Measurements from ENCODE around the gene NUMA1.

Gene NUMA1, protein sequence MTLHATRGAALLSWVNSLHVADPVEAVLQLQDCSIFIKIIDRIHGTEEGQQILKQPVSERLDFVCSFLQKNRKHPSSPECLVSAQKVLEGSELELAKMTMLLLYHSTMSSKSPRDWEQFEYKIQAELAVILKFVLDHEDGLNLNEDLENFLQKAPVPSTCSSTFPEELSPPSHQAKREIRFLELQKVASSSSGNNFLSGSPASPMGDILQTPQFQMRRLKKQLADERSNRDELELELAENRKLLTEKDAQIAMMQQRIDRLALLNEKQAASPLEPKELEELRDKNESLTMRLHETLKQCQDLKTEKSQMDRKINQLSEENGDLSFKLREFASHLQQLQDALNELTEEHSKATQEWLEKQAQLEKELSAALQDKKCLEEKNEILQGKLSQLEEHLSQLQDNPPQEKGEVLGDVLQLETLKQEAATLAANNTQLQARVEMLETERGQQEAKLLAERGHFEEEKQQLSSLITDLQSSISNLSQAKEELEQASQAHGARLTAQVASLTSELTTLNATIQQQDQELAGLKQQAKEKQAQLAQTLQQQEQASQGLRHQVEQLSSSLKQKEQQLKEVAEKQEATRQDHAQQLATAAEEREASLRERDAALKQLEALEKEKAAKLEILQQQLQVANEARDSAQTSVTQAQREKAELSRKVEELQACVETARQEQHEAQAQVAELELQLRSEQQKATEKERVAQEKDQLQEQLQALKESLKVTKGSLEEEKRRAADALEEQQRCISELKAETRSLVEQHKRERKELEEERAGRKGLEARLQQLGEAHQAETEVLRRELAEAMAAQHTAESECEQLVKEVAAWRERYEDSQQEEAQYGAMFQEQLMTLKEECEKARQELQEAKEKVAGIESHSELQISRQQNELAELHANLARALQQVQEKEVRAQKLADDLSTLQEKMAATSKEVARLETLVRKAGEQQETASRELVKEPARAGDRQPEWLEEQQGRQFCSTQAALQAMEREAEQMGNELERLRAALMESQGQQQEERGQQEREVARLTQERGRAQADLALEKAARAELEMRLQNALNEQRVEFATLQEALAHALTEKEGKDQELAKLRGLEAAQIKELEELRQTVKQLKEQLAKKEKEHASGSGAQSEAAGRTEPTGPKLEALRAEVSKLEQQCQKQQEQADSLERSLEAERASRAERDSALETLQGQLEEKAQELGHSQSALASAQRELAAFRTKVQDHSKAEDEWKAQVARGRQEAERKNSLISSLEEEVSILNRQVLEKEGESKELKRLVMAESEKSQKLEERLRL (N-terminal part only)

GRCh38 chr11:72080326-72081183 is at the start of gene NUMA1, which contains the start of gene LRRC51:
TSS of gene NUMA1 (minus strand) at chr11:72080542. CDS start at chr11:72035943, 44,599 bp downstream.
TSS of gene LRRC51 (plus strand) at chr11:72080850. CDS start at chr11:72089084, 8,234 bp downstream.
- TF ChIP-seq TARDBP (IDR thresholded peaks at IDR 0.05) = no peak
- peak; percentile 36; the same call in 1 of the 2 replicates for TF ChIP-seq ELF4 (IDR thresholded peaks at IDR 0.05)
- TF ChIP-seq, protein P1, sequence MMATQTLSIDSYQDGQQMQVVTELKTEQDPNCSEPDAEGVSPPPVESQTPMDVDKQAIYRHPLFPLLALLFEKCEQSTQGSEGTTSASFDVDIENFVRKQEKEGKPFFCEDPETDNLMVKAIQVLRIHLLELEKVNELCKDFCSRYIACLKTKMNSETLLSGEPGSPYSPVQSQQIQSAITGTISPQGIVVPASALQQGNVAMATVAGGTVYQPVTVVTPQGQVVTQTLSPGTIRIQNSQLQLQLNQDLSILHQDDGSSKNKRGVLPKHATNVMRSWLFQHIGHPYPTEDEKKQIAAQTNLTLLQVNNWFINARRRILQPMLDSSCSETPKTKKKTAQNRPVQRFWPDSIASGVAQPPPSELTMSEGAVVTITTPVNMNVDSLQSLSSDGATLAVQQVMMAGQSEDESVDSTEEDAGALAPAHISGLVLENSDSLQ (IDR thresholded peaks at IDR 0.05) = peak; percentile 66; the same call in 1 of the 2 replicates
- peak; percentile 74 for TF ChIP-seq L3MBTL2 (conservative IDR thresholded peaks at IDR 0.05)
- POLR2A ChIA-PET = no interaction called here
- CTCF ChIA-PET = no interaction called here
- DNase-seq (ENCODE audit: extremely low spot score) = peak; percentile 93

GRCh38 chr11:72129381-72129780 is 49.0 kb upstream of the NUMA1 start:
- CTCF ChIA-PET = no interaction called here
- POLR2A ChIA-PET = no interaction called here
- TF ChIP-seq ARNT (IDR thresholded peaks at IDR 0.05) (no peak), ZNF384 (IDR thresholded peaks at IDR 0.05) (no peak), FOXA1 (IDR thresholded peaks at IDR 0.05) (no peak), TARDBP (IDR thresholded peaks at IDR 0.05) (no peak), NFRKB (IDR thresholded peaks at IDR 0.05) (no peak), CTBP1 (IDR thresholded peaks at IDR 0.05; ENCODE audit: borderline replicate concordance) (no peak), HDGF (IDR thresholded peaks at IDR 0.05; ENCODE audit: borderline replicate concordance) (no peak), SUZ12 (IDR thresholded peaks at IDR 0.05) (no peak), FOXK2 (IDR thresholded peaks at IDR 0.05) (no peak), L3MBTL2 (conservative IDR thresholded peaks at IDR 0.05) (no peak), FOXM1 (IDR thresholded peaks at IDR 0.05; ENCODE audit: borderline replicate concordance) (no peak), SP1 (IDR thresholded peaks at IDR 0.05) (no peak)
- TF ChIP-seq, protein P1 (IDR thresholded peaks at IDR 0.05) = no peak
- DNase-seq (ENCODE audit: extremely low spot score) = no peak

DNA sequence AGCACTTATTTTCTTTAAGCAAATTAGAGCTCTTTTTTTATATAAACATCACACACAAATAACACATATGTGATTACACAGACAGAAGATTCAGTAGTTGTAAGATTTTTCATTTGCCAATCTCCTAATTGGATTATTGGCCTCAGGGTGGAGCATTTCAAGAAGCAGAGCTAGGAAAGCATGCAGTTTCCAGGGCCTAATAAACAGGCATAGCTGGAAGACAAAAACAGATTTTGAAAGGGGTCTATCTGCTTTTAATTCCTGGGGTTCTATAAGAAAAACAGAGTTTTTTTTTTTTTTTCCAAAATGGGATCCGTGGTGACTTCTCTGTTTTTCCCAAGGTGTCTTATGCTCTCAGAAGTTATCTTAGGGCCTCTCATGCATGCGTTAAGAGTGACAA is 47.6 kb upstream of the NUMA1 start:
- ChIA-PET POLR2A (no interaction called here), CTCF (interaction anchor here (0.6 kb wide), 1 partner anchor 287 kb away, joined by 5 read pairs; no protein-coding TSS in a partner anchor)
- TF ChIP-seq CTBP1 (IDR thresholded peaks at IDR 0.05; ENCODE audit: borderline replicate concordance) = no peak
- TF ChIP-seq SP1 (IDR thresholded peaks at IDR 0.05) = no peak
- no peak for TF ChIP-seq FOXK2 (IDR thresholded peaks at IDR 0.05)
- TF ChIP-seq, protein P1 (IDR thresholded peaks at IDR 0.05) = no peak
- TF ChIP-seq FOXA1 (IDR thresholded peaks at IDR 0.05) = no peak
- no peak for TF ChIP-seq L3MBTL2 (conservative IDR thresholded peaks at IDR 0.05)
- no peak for TF ChIP-seq HDGF (IDR thresholded peaks at IDR 0.05; ENCODE audit: borderline replicate concordance)
- TF ChIP-seq ZNF384 (IDR thresholded peaks at IDR 0.05) = no peak
- no peak for TF ChIP-seq NFRKB (IDR thresholded peaks at IDR 0.05)
- no peak for TF ChIP-seq FOXM1 (IDR thresholded peaks at IDR 0.05; ENCODE audit: borderline replicate concordance)
- TF ChIP-seq SUZ12 (IDR thresholded peaks at IDR 0.05) = no peak
- no peak for TF ChIP-seq ELF4 (IDR thresholded peaks at IDR 0.05)
- no peak for TF ChIP-seq ARNT (IDR thresholded peaks at IDR 0.05)
- TF ChIP-seq TARDBP (IDR thresholded peaks at IDR 0.05) = no peak
- TF ChIP-seq BHLHE40 (IDR thresholded peaks at IDR 0.05; ENCODE audit: borderline replicate concordance) = no peak
- no peak for DNase-seq (ENCODE audit: extremely low spot score)

- no peak for DNase-seq (ENCODE audit: extremely low spot score)
- POLR2A ChIA-PET = interaction anchor here (2.6 kb wide), 1 partner anchor 13 kb away, joined by 9 read pairs; the partner anchor contains the start of gene ANAPC15
- CTCF ChIA-PET = no interaction called here
- TF ChIP-seq FOXA1 (IDR thresholded peaks at IDR 0.05) (no peak), BHLHE40 (IDR thresholded peaks at IDR 0.05; ENCODE audit: borderline replicate concordance) (no peak), ELF4 (IDR thresholded peaks at IDR 0.05) (no peak), FOXM1 (IDR thresholded peaks at IDR 0.05; ENCODE audit: borderline replicate concordance) (no peak), FOXK2 (IDR thresholded peaks at IDR 0.05) (no peak), ARNT (IDR thresholded peaks at IDR 0.05) (no peak), L3MBTL2 (conservative IDR thresholded peaks at IDR 0.05) (no peak), SUZ12 (IDR thresholded peaks at IDR 0.05) (no peak), NFRKB (IDR thresholded peaks at IDR 0.05) (no peak), TARDBP (IDR thresholded peaks at IDR 0.05) (no peak), CTBP1 (IDR thresholded peaks at IDR 0.05; ENCODE audit: borderline replicate concordance) (no peak), HDGF (IDR thresholded peaks at IDR 0.05; ENCODE audit: borderline replicate concordance) (no peak), ZNF384 (IDR thresholded peaks at IDR 0.05) (no peak), LEF1 (IDR thresholded peaks at IDR 0.05; ENCODE audit: borderline replicate concordance) (no peak), SP1 (IDR thresholded peaks at IDR 0.05) (no peak)
- TF ChIP-seq, protein P1 (IDR thresholded peaks at IDR 0.05) = no peak
These were observed 45.6 kb upstream of the NUMA1 start for GRCh38 chr11:72125956-72126355.

Measured in HEK293T (cell line).